Lung (tissue), 12 donors: Measurements from ENCODE around the gene PRPS2. TPM values are rescaled to one million over a fixed set of nuclear protein-coding genes. Genes with fewer than 3 reads are reported as not detected.

Experiments
- ATAC-seq: fragments of 200-7000 bp; cut with Tn5 transposase; one replicate; pipeline ENCODE4 v1.9.1; 2020; ENCODE audit warnings: moderate number of reproducible peaks; ENCODE audit not compliant: insufficient read depth, low FRiP score
- DNase-seq, 3 donors: peaks; one replicate each; pipeline ENCODE4 v3.0.0-alpha.2; 2013 to 2017
- H3K27ac ChIP-seq, 2 donors: one replicate each; pipeline ENCODE4 v1.5.1; 2013; ENCODE audit warnings: mild to moderate bottlenecking in 2 of 2, moderate library complexity in 2 of 2, control low read depth in 1 of 2, inconsistent platforms in 1 of 2, low read depth in 1 of 2, low read length in 1 of 2
- H3K27me3 ChIP-seq, 3 donors: one replicate each; pipeline ENCODE4 v1.5.1; 2013; ENCODE audit warnings: low read length in 2 of 3; ENCODE audit not compliant: control insufficient read depth in 3 of 3, insufficient read depth in 3 of 3
- H3K36me3 ChIP-seq, 4 donors: one replicate each; pipeline ENCODE4 v1.5.1; 2013; ENCODE audit warnings: low read length in 4 of 4, mild to moderate bottlenecking in 1 of 4, moderate library complexity in 1 of 4; ENCODE audit not compliant: control insufficient read depth in 4 of 4, insufficient read depth in 4 of 4
- H3K4me1 ChIP-seq, 5 donors: one replicate each; pipeline ENCODE4 v1.5.1; 2013; ENCODE audit warnings: low read length in 5 of 5, mild to moderate bottlenecking in 2 of 5, moderate library complexity in 1 of 5; ENCODE audit not compliant: control insufficient read depth in 5 of 5, insufficient read depth in 5 of 5
- H3K4me3 ChIP-seq: one replicate; pipeline ENCODE4 v1.5.1; 2013; ENCODE audit warnings: mild to moderate bottlenecking, control low read depth, moderate library complexity
- H3K9ac ChIP-seq, 2 donors: one replicate each; pipeline ENCODE4 v1.5.1; 2013; ENCODE audit warnings: low read length in 2 of 2, control low read depth in 1 of 2; ENCODE audit not compliant: insufficient read depth in 1 of 2
- H3K9me3 ChIP-seq, 4 donors: one replicate each; pipeline ENCODE4 v1.5.1; 2013; ENCODE audit warnings: low read length in 3 of 4, mild to moderate bottlenecking in 1 of 4, moderate library complexity in 1 of 4; ENCODE audit not compliant: control insufficient read depth in 4 of 4, insufficient read depth in 3 of 4
- WGBS, 2 donors: extraction: QIAGEN DNeasy Blood & Tissue Kit; methylation state at CpG; one replicate each; pipeline ENCODE4 v1.1.7; 2013; 5-methylcytosine and 5-hydroxymethylcytosine counted together
- polyA plus RNA-seq, 2 donors: library from polyadenylated mRNA; stranded (reverse); fragments of 200-250 nt; gene quantifications; one replicate each; pipeline ENCODE4 v1.2.1, GENCODE V29; 2013
- total RNA-seq, 2 donors: library from RNA; depleted of rRNA in 1 of 2; stranded (reverse); fragments of >200 nt in 1 of 2; gene quantifications; one replicate each; pipeline ENCODE4 v1.2.1, GENCODE V29; 2014 to 2021
- TF ChIP-seq, protein P1 (sequence below): IDR thresholded peaks from 2 replicates; pipeline ENCODE4 v1.5.1; 2012; ENCODE audit warnings: mild to moderate bottlenecking; ENCODE audit errors: control extremely low read depth, extremely low read depth
- donor health status: control.
- donor health status: control.
- donor health status: Bipolar disorder and iron deficiency.
- donor health status: healthy.
- donor health status: DM: yes; HTN: yes; CAD: no.

The PRPS2 gene
- total and polyA plus RNA-seq, 4 donors = 12.6 to 29.6 (median 23.6) TPM

GRCh38 chrX:12843668-12844279 lies 52.6 kb downstream of the PRPS2 start:
- DNase-seq = no peak
- TF ChIP-seq, protein P1, sequence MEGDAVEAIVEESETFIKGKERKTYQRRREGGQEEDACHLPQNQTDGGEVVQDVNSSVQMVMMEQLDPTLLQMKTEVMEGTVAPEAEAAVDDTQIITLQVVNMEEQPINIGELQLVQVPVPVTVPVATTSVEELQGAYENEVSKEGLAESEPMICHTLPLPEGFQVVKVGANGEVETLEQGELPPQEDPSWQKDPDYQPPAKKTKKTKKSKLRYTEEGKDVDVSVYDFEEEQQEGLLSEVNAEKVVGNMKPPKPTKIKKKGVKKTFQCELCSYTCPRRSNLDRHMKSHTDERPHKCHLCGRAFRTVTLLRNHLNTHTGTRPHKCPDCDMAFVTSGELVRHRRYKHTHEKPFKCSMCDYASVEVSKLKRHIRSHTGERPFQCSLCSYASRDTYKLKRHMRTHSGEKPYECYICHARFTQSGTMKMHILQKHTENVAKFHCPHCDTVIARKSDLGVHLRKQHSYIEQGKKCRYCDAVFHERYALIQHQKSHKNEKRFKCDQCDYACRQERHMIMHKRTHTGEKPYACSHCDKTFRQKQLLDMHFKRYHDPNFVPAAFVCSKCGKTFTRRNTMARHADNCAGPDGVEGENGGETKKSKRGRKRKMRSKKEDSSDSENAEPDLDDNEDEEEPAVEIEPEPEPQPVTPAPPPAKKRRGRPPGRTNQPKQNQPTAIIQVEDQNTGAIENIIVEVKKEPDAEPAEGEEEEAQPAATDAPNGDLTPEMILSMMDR = no peak
- H3K4me3 ChIP-seq = no peak overlapping the region
- 44 to 50% methylated on average over 6 of the region's 6 CpGs for WGBS, 2 donors
- peaks cover 0 to 2% (median 2%) of the 10 kb centered on the region in 3 donors for H3K27me3 ChIP-seq
- H3K9me3 ChIP-seq = peaks cover 0 to 2% (median 0%) of the 10 kb centered on the region in 4 donors
- no peaks in the 10 kb centered on the region for H3K36me3 ChIP-seq
- H3K4me1 ChIP-seq = no peaks in the 10 kb centered on the region
- ATAC-seq = no peak
- H3K27ac ChIP-seq = no peak overlapping the region
- H3K9ac ChIP-seq = no peak overlapping the region

- no peaks in the 10 kb centered on the region for H3K4me1 ChIP-seq
- H3K9ac ChIP-seq = no peak overlapping the region
- TF ChIP-seq, protein P1 = no peak
- peaks cover 0 to 2% (median 2%) of the 10 kb centered on the region in 3 donors for H3K27me3 ChIP-seq
- H3K9me3 ChIP-seq = peaks cover 0 to 1% (median 0%) of the 10 kb centered on the region in 4 donors
- H3K27ac ChIP-seq = no peak overlapping the region
- DNase-seq (no peak), ATAC-seq (no peak)
- H3K4me3 ChIP-seq = no peak overlapping the region
- no peaks in the 10 kb centered on the region for H3K36me3 ChIP-seq
- WGBS, 2 donors = 59 to 66% methylated on average over 3 of the region's 3 CpGs
Observed at GRCh38 chrX:12844319-12844718, 53.1 kb downstream of the PRPS2 start.

GRCh38 chrX:12865359-12865758 lies 74.1 kb downstream of the PRPS2 start:
- DNase-seq = peak; percentile 44 to 81 (median 75)
- TF ChIP-seq, protein P1 = no peak

More at GRCh38 chrX:12865359-12865758, 74.1 kb downstream of the PRPS2 start:
- Histone ChIP-seq H3K9me3 (peaks cover 0 to 7% (median 0%) of the 10 kb centered on the region in 4 donors), H3K4me1 (peaks cover 0 to 14% (median 1%) of the 10 kb centered on the region in 5 donors), H3K27ac (no peak overlapping the region), H3K27me3 (peaks cover 0 to 5% (median 0%) of the 10 kb centered on the region in 3 donors), H3K36me3 (no peaks in the 10 kb centered on the region), H3K4me3 (no peak overlapping the region), H3K9ac (no peak overlapping the region)
- no peak for ATAC-seq
- WGBS, 2 donors = 35 to 52% methylated on average over 5 to 7 of the region's 7 CpGs
